Mesenchymal stem cell (in vitro differentiated cells and primary cell): Measurements from ENCODE around the gene COL23A1.

ENCODE experiments used
- DNase-seq: peaks from one replicate; pipeline ENCODE4 v3.0.0-alpha.2; 2013
- H2AFZ ChIP-seq: one replicate; pipeline ENCODE4 v1.6.1; 2013; ENCODE audit warnings: low read depth, mild to moderate bottlenecking, control low read depth, inconsistent platforms, low read length, moderate library complexity
- H2AK5ac ChIP-seq: 2 replicates; pipeline ENCODE4 v1.6.1; 2013; ENCODE audit warnings: low read length, moderate library complexity, mild to moderate bottlenecking, inconsistent platforms; ENCODE audit not compliant: severe bottlenecking
- H2BK120ac ChIP-seq: one replicate; pipeline ENCODE4 v1.6.1; 2013; ENCODE audit warnings: low read depth, mild to moderate bottlenecking, inconsistent platforms, low read length, moderate library complexity
- H2BK12ac ChIP-seq, 2 experiments: one replicate each; pipeline ENCODE4 v1.6.1; 2013; ENCODE audit warnings: inconsistent platforms in 2 of 2, low read length in 2 of 2, mild to moderate bottlenecking in 2 of 2, moderate library complexity in 2 of 2, control low read depth in 1 of 2
- H2BK15ac ChIP-seq: one replicate; pipeline ENCODE4 v1.6.1; 2013; ENCODE audit warnings: mild to moderate bottlenecking, low read depth, inconsistent platforms; ENCODE audit not compliant: poor library complexity, severe bottlenecking
- H2BK5ac ChIP-seq: 2 replicates; pipeline ENCODE4 v1.6.1; 2013; ENCODE audit warnings: low read depth, mild to moderate bottlenecking, low read length, control low read depth, inconsistent platforms; ENCODE audit not compliant: poor library complexity, severe bottlenecking
- H3K14ac ChIP-seq, 2 experiments: one replicate each; pipeline ENCODE4 v1.6.1; 2013; ENCODE audit warnings: inconsistent platforms in 2 of 2, low read length in 2 of 2, control low read depth in 1 of 2, mild to moderate bottlenecking in 1 of 2, moderate library complexity in 1 of 2
- H3K18ac ChIP-seq, 2 experiments: one replicate each; pipeline ENCODE4 v1.6.1; 2013; ENCODE audit warnings: inconsistent platforms in 2 of 2, low read length in 2 of 2, control low read depth in 1 of 2, low read depth in 1 of 2, mild to moderate bottlenecking in 1 of 2
- H3K23ac ChIP-seq, 2 experiments: one replicate each; pipeline ENCODE4 v1.6.1; 2013; ENCODE audit warnings: inconsistent platforms in 2 of 2, low read length in 2 of 2, mild to moderate bottlenecking in 2 of 2, moderate library complexity in 2 of 2, control low read depth in 1 of 2
- H3K27ac ChIP-seq: 2 replicates; pipeline ENCODE4 v1.5.1; 2013; ENCODE audit warnings: mild to moderate bottlenecking, moderate library complexity, low read length, control low read depth, inconsistent platforms; ENCODE audit not compliant: poor library complexity, severe bottlenecking
- H3K27me3 ChIP-seq, 2 experiments: 2 replicates each; pipeline versions ENCODE4 v1.6.1 to v1.7.0; 2013; ENCODE audit warnings: low read length in 2 of 2, mild to moderate bottlenecking in 2 of 2, moderate library complexity in 2 of 2, control low read depth in 1 of 2, inconsistent platforms in 1 of 2; ENCODE audit not compliant: control insufficient read depth in 1 of 2, insufficient read depth in 1 of 2
- H3K36me3 ChIP-seq, 2 experiments: 2 replicates each; pipeline versions ENCODE4 v1.6.1 to v1.7.0; 2013; ENCODE audit warnings: low read length in 2 of 2, control low read depth in 1 of 2, inconsistent platforms in 1 of 2, low read depth in 1 of 2, mild to moderate bottlenecking in 1 of 2; ENCODE audit not compliant: insufficient read depth in 2 of 2, control insufficient read depth in 1 of 2
- H3K4ac ChIP-seq, 2 experiments: one replicate each; pipeline ENCODE4 v1.6.1; 2013; ENCODE audit warnings: inconsistent platforms in 2 of 2, low read length in 2 of 2, mild to moderate bottlenecking in 2 of 2, moderate library complexity in 2 of 2, control low read depth in 1 of 2, low read depth in 1 of 2
- H3K4me1 ChIP-seq: 2 replicates; pipeline ENCODE4 v1.6.1; 2013; ENCODE audit warnings: low read depth, low read length, control low read depth; ENCODE audit not compliant: control insufficient read depth, insufficient read depth
- H3K4me2 ChIP-seq: 2 replicates; pipeline ENCODE4 v1.6.1; 2013; ENCODE audit warnings: low read length, mild to moderate bottlenecking, inconsistent platforms; ENCODE audit not compliant: poor library complexity, severe bottlenecking
- H3K4me3 ChIP-seq, 2 experiments: 2 replicates each; pipeline versions ENCODE4 v1.5.1 to v1.7.0; 2013; ENCODE audit warnings: low read length in 2 of 2, mild to moderate bottlenecking in 2 of 2, control low read depth in 1 of 2, low read depth in 1 of 2; ENCODE audit not compliant: insufficient read depth in 1 of 2
- H3K79me1 ChIP-seq: replicated peaks from 2 replicates; pipeline ENCODE4 v1.6.1; 2013; ENCODE audit warnings: mild to moderate bottlenecking, control low read depth, low read length, inconsistent platforms; ENCODE audit not compliant: poor library complexity, severe bottlenecking
- H3K9ac ChIP-seq: 2 replicates; pipeline ENCODE4 v1.7.0; 2013; ENCODE audit warnings: mild to moderate bottlenecking, low read length, moderate library complexity
- H3K9me3 ChIP-seq: 2 replicates; pipeline ENCODE4 v1.7.0; 2013; ENCODE audit warnings: mild to moderate bottlenecking, low read length; ENCODE audit not compliant: control insufficient read depth
- H4K8ac ChIP-seq: one replicate; pipeline ENCODE4 v1.6.1; 2013; ENCODE audit warnings: inconsistent platforms, mild to moderate bottlenecking, low read length, moderate library complexity
- H4K91ac ChIP-seq: one replicate; pipeline ENCODE4 v1.6.1; 2013; ENCODE audit warnings: mild to moderate bottlenecking, low read length, inconsistent platforms
- WGBS: methylation state at CpG from one replicate; pipeline ENCODE4 v1.1.7; 2013; ENCODE audit warnings: mixed read lengths; 5-methylcytosine and 5-hydroxymethylcytosine counted together

Gene COL23A1

GRCh38 chr5:178386336-178386931 is 203.8 kb downstream of the COL23A1 start:
- Histone ChIP-seq H4K8ac (no peak overlapping the region), H3K9ac (no peak overlapping the region), H2BK5ac (no peak overlapping the region), H3K4ac (no peak overlapping the region), H3K18ac (no peak overlapping the region), H2AFZ (no peak overlapping the region), H3K79me1 (no peaks in the 10 kb centered on the region), H2BK15ac (no peak overlapping the region), H2AK5ac (no peak overlapping the region), H3K27ac (no peak overlapping the region), H3K36me3 (no peaks in the 10 kb centered on the region), H2BK12ac (no peak overlapping the region), H3K9me3 (peaks cover 2% of the 10 kb centered on the region), H2BK120ac (no peak overlapping the region), H3K27me3 (peaks cover 0 to 83% of the 10 kb centered on the region in 2 experiments), H3K4me1 (no peaks in the 10 kb centered on the region), H3K23ac (no peak overlapping the region), H3K4me3 (no peak overlapping the region), H4K91ac (no peak overlapping the region), H3K14ac (no peak overlapping the region), H3K4me2 (no peak overlapping the region)
- WGBS: 76% methylated on average over 18 of the region's 20 CpGs
- DNase-seq: no peak

DNA sequence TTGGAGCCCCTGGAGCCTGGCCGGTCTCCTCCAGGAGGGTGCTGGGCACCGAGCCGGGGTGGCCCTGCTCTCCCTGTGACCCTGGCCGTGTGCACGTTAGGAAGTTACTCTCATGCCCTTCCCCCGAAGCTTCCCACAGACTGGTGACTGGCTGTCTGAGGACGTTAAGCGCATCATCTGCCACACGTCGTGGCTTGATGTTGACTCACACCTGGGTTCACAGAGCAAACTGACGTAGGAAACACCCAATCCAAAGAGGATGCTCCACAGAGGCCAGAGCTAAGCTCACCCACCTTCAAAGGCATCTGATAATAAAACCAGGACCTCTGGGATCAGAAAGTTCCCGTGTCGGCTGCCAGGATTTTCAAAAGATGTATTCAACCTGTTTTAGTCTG is 204.7 kb downstream of the COL23A1 start:
- H3K9ac ChIP-seq: no peak overlapping the region
- 61% methylated on average over 13 of the region's 13 CpGs for WGBS

GRCh38 chr5:178384816-178385495 is 205.2 kb downstream of the COL23A1 start:
- Histone ChIP-seq H3K9me3 (no peaks in the 10 kb centered on the region), H3K36me3 (no peaks in the 10 kb centered on the region)
- WGBS: 83% methylated on average over 11 of the region's 15 CpGs

More for the DNA sequence above, 204.7 kb downstream of the COL23A1 start:
- Histone ChIP-seq H2BK5ac (no peak overlapping the region), H2AFZ (no peak overlapping the region), H2BK15ac (no peak overlapping the region), H3K18ac (no peak overlapping the region), H3K4me2 (no peak overlapping the region), H4K8ac (no peak overlapping the region), H4K91ac (no peak overlapping the region), H3K79me1 (no peaks in the 10 kb centered on the region), H3K4me3 (no peak overlapping the region), H3K9me3 (no peaks in the 10 kb centered on the region), H3K23ac (no peak overlapping the region), H2AK5ac (no peak overlapping the region), H3K4ac (no peak overlapping the region), H2BK12ac (no peak overlapping the region), H2BK120ac (no peak overlapping the region), H3K4me1 (no peaks in the 10 kb centered on the region), H3K14ac (no peak overlapping the region), H3K27me3 (peaks cover 0 to 74% of the 10 kb centered on the region in 2 experiments), H3K27ac (no peak overlapping the region), H3K36me3 (no peaks in the 10 kb centered on the region)
- DNase-seq: no peak

GRCh38 chr5:178383919-178384815 is 206.0 kb downstream of the COL23A1 start:
- no peak overlapping the region for H2BK15ac ChIP-seq
- WGBS: 63% methylated on average over 39 of the region's 42 CpGs
- H2AK5ac ChIP-seq: no peak overlapping the region
- H3K4me2 ChIP-seq: no peak overlapping the region
- H2AFZ ChIP-seq: no peak overlapping the region
- no peak overlapping the region for H3K9ac ChIP-seq
- no peak overlapping the region for H3K27ac ChIP-seq
- no peaks in the 10 kb centered on the region for H3K79me1 ChIP-seq
- H4K91ac ChIP-seq: no peak overlapping the region
- peaks cover 0 to 61% of the 10 kb centered on the region in 2 experiments for H3K27me3 ChIP-seq
- no peak for DNase-seq
- H2BK5ac ChIP-seq: no peak overlapping the region
- H3K23ac ChIP-seq: no peak overlapping the region
- H3K36me3 ChIP-seq: no peaks in the 10 kb centered on the region
- H3K4me3 ChIP-seq: no peak overlapping the region
- no peaks in the 10 kb centered on the region for H3K9me3 ChIP-seq
- H2BK120ac ChIP-seq: no peak overlapping the region
- no peak overlapping the region for H2BK12ac ChIP-seq
- H3K4ac ChIP-seq: no peak overlapping the region
- no peak overlapping the region for H3K18ac ChIP-seq
- no peak overlapping the region for H3K14ac ChIP-seq
- no peaks in the 10 kb centered on the region for H3K4me1 ChIP-seq
- no peak overlapping the region for H4K8ac ChIP-seq

More at GRCh38 chr5:178384816-178385495, 205.2 kb downstream of the COL23A1 start:
- Histone ChIP-seq H2AFZ (no peak overlapping the region), H2BK15ac (no peak overlapping the region), H3K23ac (no peak overlapping the region), H2AK5ac (no peak overlapping the region), H3K18ac (no peak overlapping the region), H2BK5ac (no peak overlapping the region), H3K27ac (no peak overlapping the region), H3K4ac (no peak overlapping the region), H3K27me3 (peaks cover 0 to 69% of the 10 kb centered on the region in 2 experiments), H3K4me3 (no peak overlapping the region), H3K4me2 (no peak overlapping the region), H3K14ac (no peak overlapping the region), H2BK120ac (no peak overlapping the region), H2BK12ac (no peak overlapping the region), H3K9ac (no peak overlapping the region), H4K91ac (no peak overlapping the region), H3K4me1 (no peaks in the 10 kb centered on the region), H3K79me1 (no peaks in the 10 kb centered on the region), H4K8ac (no peak overlapping the region)
- DNase-seq: no peak
